ENCODE results near the gene VCL. TPM values are rescaled to one million over a fixed set of nuclear protein-coding genes. Genes with fewer than 3 reads are reported as not detected.

Gene VCL
- total and polyA plus RNA-seq, 4 donors = 4.3 to 37.8 (median 17.3) TPM

DNA sequence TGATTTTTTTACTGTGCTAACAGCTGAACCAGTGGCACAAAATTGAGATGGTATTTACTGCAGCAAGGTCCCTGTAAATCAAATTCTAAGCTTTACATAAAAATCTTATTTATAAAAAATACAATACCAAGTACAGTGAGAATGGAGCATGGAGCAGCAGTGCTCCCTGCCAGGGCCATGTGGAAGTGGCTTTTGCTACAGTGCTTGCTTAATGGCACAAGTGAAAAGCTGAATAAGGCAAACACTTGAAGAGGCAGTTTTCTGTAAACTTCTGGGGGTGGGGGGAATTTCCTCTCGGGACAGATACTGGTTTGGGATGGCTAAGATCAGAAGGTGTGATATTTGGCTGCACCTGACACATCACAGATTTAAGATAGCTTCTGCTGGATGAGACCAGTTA lies 125.2 kb downstream of the VCL start:
- Histone ChIP-seq H3K27ac (ENCODE audit: low read depth in 1 of 2, low read length in 2 of 2) (no peak overlapping the region), H3K4me3 (ENCODE audit: low read depth in 1 of 3, low read length in 3 of 3) (no peak overlapping the region), H3K9ac (ENCODE audit: low read depth in 1 of 2, low read length in 2 of 2) (no peak overlapping the region), H3K4me1 (ENCODE audit: control insufficient read depth in 4 of 4, insufficient read depth in 4 of 4, low read length in 3 of 4) (no peaks in the 10 kb centered on the region), H3K9me3 (ENCODE audit: control insufficient read depth in 4 of 4, low read length in 3 of 4) (no peaks in the 10 kb centered on the region), H3K36me3 (ENCODE audit: control insufficient read depth in 4 of 4, insufficient read depth in 3 of 4, low read depth in 1 of 4, low read length in 3 of 4) (peaks cover 13 to 69% (median 46%) of the 10 kb centered on the region in 4 donors), H3K27me3 (ENCODE audit: control insufficient read depth in 4 of 4, insufficient read depth in 4 of 4, low read length in 3 of 4) (no peaks in the 10 kb centered on the region)
- no peak for DNase-seq (ENCODE audit: low spot score)
- 7% methylated on average over 1 of the region's 1 CpG for WGBS
- TF ChIP-seq HNF4G (IDR thresholded peaks at IDR 0.05) = no peak
- TF ChIP-seq FOXA2 (IDR thresholded peaks at IDR 0.05) = no peak
- TF ChIP-seq, protein P1, sequence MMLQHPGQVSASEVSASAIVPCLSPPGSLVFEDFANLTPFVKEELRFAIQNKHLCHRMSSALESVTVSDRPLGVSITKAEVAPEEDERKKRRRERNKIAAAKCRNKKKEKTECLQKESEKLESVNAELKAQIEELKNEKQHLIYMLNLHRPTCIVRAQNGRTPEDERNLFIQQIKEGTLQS (IDR thresholded peaks at IDR 0.05) = no peak
- TF ChIP-seq CTCF (IDR thresholded peaks at IDR 0.05; ENCODE audit: low read depth, low read length, missing input control) = no peak
- TF ChIP-seq JUND (IDR thresholded peaks at IDR 0.05) = no peak
- no peak for TF ChIP-seq TAF1 (conservative IDR thresholded peaks at IDR 0.05)
- no peak for TF ChIP-seq HNF4A (conservative IDR thresholded peaks at IDR 0.05)
- TF ChIP-seq, protein P2, sequence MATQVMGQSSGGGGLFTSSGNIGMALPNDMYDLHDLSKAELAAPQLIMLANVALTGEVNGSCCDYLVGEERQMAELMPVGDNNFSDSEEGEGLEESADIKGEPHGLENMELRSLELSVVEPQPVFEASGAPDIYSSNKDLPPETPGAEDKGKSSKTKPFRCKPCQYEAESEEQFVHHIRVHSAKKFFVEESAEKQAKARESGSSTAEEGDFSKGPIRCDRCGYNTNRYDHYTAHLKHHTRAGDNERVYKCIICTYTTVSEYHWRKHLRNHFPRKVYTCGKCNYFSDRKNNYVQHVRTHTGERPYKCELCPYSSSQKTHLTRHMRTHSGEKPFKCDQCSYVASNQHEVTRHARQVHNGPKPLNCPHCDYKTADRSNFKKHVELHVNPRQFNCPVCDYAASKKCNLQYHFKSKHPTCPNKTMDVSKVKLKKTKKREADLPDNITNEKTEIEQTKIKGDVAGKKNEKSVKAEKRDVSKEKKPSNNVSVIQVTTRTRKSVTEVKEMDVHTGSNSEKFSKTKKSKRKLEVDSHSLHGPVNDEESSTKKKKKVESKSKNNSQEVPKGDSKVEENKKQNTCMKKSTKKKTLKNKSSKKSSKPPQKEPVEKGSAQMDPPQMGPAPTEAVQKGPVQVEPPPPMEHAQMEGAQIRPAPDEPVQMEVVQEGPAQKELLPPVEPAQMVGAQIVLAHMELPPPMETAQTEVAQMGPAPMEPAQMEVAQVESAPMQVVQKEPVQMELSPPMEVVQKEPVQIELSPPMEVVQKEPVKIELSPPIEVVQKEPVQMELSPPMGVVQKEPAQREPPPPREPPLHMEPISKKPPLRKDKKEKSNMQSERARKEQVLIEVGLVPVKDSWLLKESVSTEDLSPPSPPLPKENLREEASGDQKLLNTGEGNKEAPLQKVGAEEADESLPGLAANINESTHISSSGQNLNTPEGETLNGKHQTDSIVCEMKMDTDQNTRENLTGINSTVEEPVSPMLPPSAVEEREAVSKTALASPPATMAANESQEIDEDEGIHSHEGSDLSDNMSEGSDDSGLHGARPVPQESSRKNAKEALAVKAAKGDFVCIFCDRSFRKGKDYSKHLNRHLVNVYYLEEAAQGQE (IDR thresholded peaks at IDR 0.05) = no peak
- no peak for TF ChIP-seq NR2F2 (IDR thresholded peaks at IDR 0.05)
- no peak for TF ChIP-seq FOXA1 (IDR thresholded peaks at IDR 0.05)
- no peak for TF ChIP-seq SP1 (IDR thresholded peaks at IDR 0.05)
- no peak for TF ChIP-seq RXRA (IDR thresholded peaks at IDR 0.05)
- no peak for TF ChIP-seq MAX (IDR thresholded peaks at IDR 0.05)
- TF ChIP-seq GABPA (IDR thresholded peaks at IDR 0.05 in 1 of 2, conservative IDR thresholded peaks at IDR 0.05 in 1 of 2) = no peak
- no peak for TF ChIP-seq YY1 (IDR thresholded peaks at IDR 0.05)
- no peak for TF ChIP-seq ZBTB33 (IDR thresholded peaks at IDR 0.05)
